Activated CD8-positive, alpha-beta T cell treated with anti-CD3 and anti-CD28 coated beads for 36 hours (primary cell): Measurements from ENCODE around the gene USP22. TPM values are rescaled to one million over a fixed set of nuclear protein-coding genes. Genes with fewer than 3 reads are reported as not detected.
A peak's percentile ranks its signal among the peaks of the same experiment; 100 is the strongest.

Source experiments
- ATAC-seq: fragments of 200-7000 bp; cut with Tn5 transposase; one replicate; pipeline ENCODE4 v1.10.0; 2021; ENCODE audit warnings: mild to moderate bottlenecking, moderate library complexity
- CTCF ChIA-PET: fragments of 350-600 bp; sonication (Branson Sonifier 250); formaldehyde crosslinking; loops from one replicate; lab custom pipeline; 2021; ENCODE audit warnings: antibody characterized with exemption; lab: Charles Lee
- POLR2A ChIA-PET: fragments of 350-600 bp; sonication (Branson Sonifier 250); formaldehyde crosslinking; loops from one replicate; lab custom pipeline; 2021; ENCODE audit warnings: antibody characterized with exemption; lab: Charles Lee
- DNase-seq: peaks from one replicate; pipeline ENCODE4 v3.0.0-alpha.2; 2020
- H3K27ac Mint-ChIP-seq: one replicate; pipeline ENCODE4 v1.8.0; 2021; ENCODE audit warnings: mild to moderate bottlenecking, mixed read lengths
- H3K27me3 Mint-ChIP-seq: one replicate; pipeline ENCODE4 v1.8.0; 2021; ENCODE audit warnings: mixed read lengths
- H3K36me3 Mint-ChIP-seq: one replicate; pipeline ENCODE4 v1.8.0; 2021; ENCODE audit warnings: low read depth, mixed read lengths
- H3K4me1 Mint-ChIP-seq: one replicate; pipeline ENCODE4 v1.8.0; 2021; ENCODE audit warnings: low read depth, mixed read lengths
- H3K4me3 Mint-ChIP-seq: one replicate; pipeline ENCODE4 v1.8.0; 2021; ENCODE audit warnings: mild to moderate bottlenecking, moderate library complexity, mixed read lengths
- H3K9me3 Mint-ChIP-seq: one replicate; pipeline ENCODE4 v1.8.0; 2021; ENCODE audit warnings: mixed read lengths
- intact Hi-C: fragments of 100-400 bp; cut with micrococcal nuclease; formaldehyde crosslinking; loops from one replicate; pipeline ENCODE4 v1.10.0; 2022
- total RNA-seq, 2 experiments: library from RNA; stranded (reverse); gene quantifications; one replicate each; pipeline ENCODE4 v1.2.3, GENCODE V29; 2021
- TF ChIP-seq, protein P1 (sequence below): fragments of 200-600 bp; IDR thresholded peaks from one replicate; pipeline ENCODE4 v1.8.0; 2022; ENCODE audit warnings: antibody characterized with exemption, mild to moderate bottlenecking

USP22 gene
- total RNA-seq, 2 experiments from 2014 or later, result 149 to 153 TPM

DNA sequence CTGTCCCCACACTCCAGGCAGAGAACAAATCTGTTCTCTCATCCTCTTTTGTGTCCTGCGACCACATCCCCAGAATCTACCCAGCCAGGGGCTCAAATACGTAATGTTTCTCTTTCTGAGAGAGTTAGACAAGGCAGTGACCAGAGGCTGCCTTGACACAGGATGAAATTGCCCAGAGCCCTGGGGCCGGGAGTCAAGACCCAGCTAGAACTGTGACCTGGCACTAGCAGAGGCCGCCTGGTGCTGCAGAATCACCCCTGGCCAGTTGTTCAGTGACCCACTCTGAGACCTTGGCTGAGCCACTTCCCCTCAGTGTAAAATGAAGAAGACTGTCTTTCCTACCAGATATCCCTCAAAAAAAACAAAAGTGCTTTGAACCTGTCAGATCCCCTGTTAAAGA, 72.5 kb downstream of the USP22 start:
- Mint-ChIP-seq H3K9me3 (no peaks in the 10 kb centered on the region), H3K27me3 (peaks cover 4% of the 10 kb centered on the region), H3K36me3 (no peaks in the 10 kb centered on the region), H3K27ac (no peak overlapping the region), H3K4me3 (no peak overlapping the region), H3K4me1 (peaks cover 6% of the 10 kb centered on the region)
- intact Hi-C loops, result no loop called here
- DNase-seq (no peak), ATAC-seq (no peak)
- TF ChIP-seq, protein P1, sequence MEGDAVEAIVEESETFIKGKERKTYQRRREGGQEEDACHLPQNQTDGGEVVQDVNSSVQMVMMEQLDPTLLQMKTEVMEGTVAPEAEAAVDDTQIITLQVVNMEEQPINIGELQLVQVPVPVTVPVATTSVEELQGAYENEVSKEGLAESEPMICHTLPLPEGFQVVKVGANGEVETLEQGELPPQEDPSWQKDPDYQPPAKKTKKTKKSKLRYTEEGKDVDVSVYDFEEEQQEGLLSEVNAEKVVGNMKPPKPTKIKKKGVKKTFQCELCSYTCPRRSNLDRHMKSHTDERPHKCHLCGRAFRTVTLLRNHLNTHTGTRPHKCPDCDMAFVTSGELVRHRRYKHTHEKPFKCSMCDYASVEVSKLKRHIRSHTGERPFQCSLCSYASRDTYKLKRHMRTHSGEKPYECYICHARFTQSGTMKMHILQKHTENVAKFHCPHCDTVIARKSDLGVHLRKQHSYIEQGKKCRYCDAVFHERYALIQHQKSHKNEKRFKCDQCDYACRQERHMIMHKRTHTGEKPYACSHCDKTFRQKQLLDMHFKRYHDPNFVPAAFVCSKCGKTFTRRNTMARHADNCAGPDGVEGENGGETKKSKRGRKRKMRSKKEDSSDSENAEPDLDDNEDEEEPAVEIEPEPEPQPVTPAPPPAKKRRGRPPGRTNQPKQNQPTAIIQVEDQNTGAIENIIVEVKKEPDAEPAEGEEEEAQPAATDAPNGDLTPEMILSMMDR, result no peak
- POLR2A ChIA-PET, result no interaction called here
- CTCF ChIA-PET, result no interaction called here

DNA sequence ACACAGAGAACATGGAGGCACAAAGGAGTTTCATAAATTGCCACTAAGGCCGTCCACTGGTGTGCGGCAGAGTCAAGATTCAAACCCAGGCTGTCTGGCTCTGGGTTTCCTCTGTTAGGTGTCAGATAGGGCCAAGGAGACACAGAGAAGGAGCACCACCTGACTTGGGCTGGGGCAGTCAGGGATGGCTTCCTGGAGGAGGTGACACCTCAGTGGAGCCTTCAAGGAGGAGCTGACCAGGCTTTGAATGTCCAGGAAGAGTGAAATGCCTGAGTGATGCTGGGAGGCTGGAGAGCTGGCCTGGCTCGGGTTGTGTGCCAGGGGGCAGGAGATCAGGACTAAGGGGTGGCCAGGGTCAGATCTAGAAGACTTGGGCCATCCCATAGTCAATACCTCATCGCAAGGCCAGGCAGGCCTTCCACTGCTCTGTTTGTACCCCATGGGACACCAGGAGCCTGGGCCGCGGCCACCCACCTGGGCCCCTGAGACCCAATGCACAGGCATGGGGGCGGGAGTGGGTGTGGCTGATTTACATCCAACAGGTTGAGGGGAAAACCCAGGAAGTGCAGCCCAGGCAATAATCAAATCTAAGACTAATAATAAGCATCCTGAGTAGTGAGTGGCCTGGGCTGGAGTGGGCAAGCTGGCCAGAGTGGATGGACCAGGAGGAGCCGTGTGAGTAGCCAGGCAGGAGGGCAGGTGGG, 73.7 kb downstream of the USP22 start:
- CTCF ChIA-PET, result no interaction called here
- H3K9me3 Mint-ChIP-seq, result no peaks in the 10 kb centered on the region
- H3K4me3 Mint-ChIP-seq, result no peak overlapping the region
- POLR2A ChIA-PET, result no interaction called here
- intact Hi-C loops, result no loop called here
- no peak overlapping the region for H3K27ac Mint-ChIP-seq
- peaks cover 6% of the 10 kb centered on the region for H3K4me1 Mint-ChIP-seq
- H3K27me3 Mint-ChIP-seq, result peaks cover 3% of the 10 kb centered on the region
- DNase-seq (no peak), ATAC-seq (no peak)
- no peaks in the 10 kb centered on the region for H3K36me3 Mint-ChIP-seq
- TF ChIP-seq, protein P1, result no peak

DNA sequence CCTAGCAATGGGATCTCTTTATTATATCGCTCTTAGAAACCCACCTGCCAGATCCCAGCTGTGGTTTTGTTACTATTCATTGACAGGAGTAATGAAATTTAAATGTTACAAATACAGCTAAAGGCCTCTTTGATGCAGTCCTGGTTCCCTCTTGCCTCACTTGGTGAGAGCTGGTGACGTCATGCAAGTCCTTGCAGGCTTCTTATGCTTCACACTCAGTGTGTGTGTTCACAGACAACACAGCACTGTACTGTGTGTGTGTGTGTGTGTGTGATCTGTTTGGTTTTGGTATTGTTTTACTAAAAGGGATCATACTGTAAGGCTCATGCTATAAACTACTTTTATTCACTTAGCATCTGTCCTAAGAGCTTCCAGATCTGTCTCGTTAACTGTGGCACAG, 75.0 kb downstream of the USP22 start:
- ChIA-PET CTCF (no interaction called here), POLR2A (no interaction called here)
- Mint-ChIP-seq H3K4me1 (peaks cover 6% of the 10 kb centered on the region), H3K27ac (no peak overlapping the region), H3K9me3 (no peaks in the 10 kb centered on the region), H3K4me3 (no peak overlapping the region), H3K27me3 (peaks cover 5% of the 10 kb centered on the region), H3K36me3 (no peaks in the 10 kb centered on the region)
- TF ChIP-seq, protein P1, result no peak
- DNase-seq (no peak), ATAC-seq (no peak)
- intact Hi-C loops, result no loop called here

DNA sequence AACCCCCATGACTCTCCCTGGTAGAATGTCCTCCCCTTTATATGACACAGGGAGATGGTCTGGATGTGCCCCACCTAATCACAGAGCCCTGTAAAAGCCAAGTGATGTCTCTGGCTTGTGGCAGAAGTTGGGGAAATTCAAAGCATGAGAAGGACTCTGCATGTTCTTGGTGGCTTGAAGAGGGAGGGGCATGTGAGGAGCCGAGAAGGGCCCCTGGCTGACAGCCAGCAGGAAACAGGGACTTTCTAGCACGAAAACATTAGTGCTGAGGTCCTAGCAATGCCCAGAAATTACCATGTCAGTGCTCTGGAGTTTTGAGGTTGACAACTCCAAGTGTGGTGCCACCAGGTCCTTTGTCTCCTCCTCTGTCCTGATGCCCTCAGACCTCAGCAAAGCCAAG, 75.9 kb downstream of the USP22 start:
- DNase-seq (peak; percentile 40), ATAC-seq (peak; percentile 27)
- CTCF ChIA-PET, result no interaction called here
- no peaks in the 10 kb centered on the region for H3K36me3 Mint-ChIP-seq
- H3K27ac Mint-ChIP-seq, result no peak overlapping the region
- H3K9me3 Mint-ChIP-seq, result no peaks in the 10 kb centered on the region
- intact Hi-C loops, result no loop called here
- H3K4me3 Mint-ChIP-seq, result no peak overlapping the region
- H3K27me3 Mint-ChIP-seq, result peaks cover 5% of the 10 kb centered on the region
- POLR2A ChIA-PET, result no interaction called here
- TF ChIP-seq, protein P1, result no peak
- H3K4me1 Mint-ChIP-seq, result peaks cover 6% of the 10 kb centered on the region

DNA sequence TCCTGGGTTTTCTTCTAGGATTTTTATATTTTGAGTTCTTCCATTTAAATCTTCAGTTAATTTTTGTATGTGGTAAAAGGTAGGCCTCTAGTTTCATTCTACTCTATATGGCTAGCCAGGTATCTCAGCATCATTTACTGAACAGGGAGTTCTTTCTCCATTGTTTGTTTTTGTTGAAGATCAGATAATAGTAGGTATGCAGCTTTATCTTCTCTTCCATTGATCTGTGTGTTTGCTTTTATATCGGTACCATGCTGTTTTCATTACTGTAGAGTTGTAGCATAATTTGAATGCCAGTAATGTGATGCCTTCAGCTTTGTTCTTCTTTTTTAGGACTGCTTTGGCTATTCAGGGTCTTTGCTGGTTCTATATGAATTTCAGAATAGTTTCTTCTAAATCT, 77.3 kb downstream of the USP22 start:
- Mint-ChIP-seq H3K9me3 (no peaks in the 10 kb centered on the region), H3K27me3 (peaks cover 9% of the 10 kb centered on the region), H3K4me1 (peaks cover 6% of the 10 kb centered on the region), H3K4me3 (no peak overlapping the region), H3K27ac (no peak overlapping the region), H3K36me3 (no peaks in the 10 kb centered on the region)
- ATAC-seq (no peak), DNase-seq (no peak)
- ChIA-PET POLR2A (no interaction called here), CTCF (no interaction called here)
- TF ChIP-seq, protein P1, result no peak
- intact Hi-C loops, result no loop called here
